Stimulated activated CD4-positive, alpha-beta T cell treated with anti-CD3 and anti-CD28 coated beads, Interleukin-15, amount 100 ng/mL, for 1 hour (primary cell): ENCODE data around the gene LACTB.

Experiments used
- DNase-seq, 2 donors: peaks; one replicate each; pipeline ENCODE4 v3.0.0-alpha.2; 2020; ENCODE audit warnings: low read depth in 1 of 2, low spot score in 1 of 2

Gene LACTB

GRCh38 chr15:63121382-63122001 is at the start of gene LACTB:
LACTB (plus strand) TSS chr15:63121861; CDS start chr15:63121872, 11 bp downstream.
- peak; percentile 58 to 74 for DNase-seq

GRCh38 chr15:63072023-63072650 is 49.5 kb upstream of the LACTB start:
- no peak for DNase-seq

GRCh38 chr15:63072809-63073277 is 48.8 kb upstream of the LACTB start:
- no peak for DNase-seq

GRCh38 chr15:63073497-63074172 is 48.0 kb upstream of the LACTB start:
- no peak for DNase-seq

- no peak for DNase-seq
These were observed 46.4 kb upstream of the LACTB start for GRCh38 chr15:63075015-63075983.

- DNase-seq: no peak
These were observed 45.5 kb upstream of the LACTB start for GRCh38 chr15:63075984-63076713.

GRCh38 chr15:63076714-63077046 is 45.0 kb upstream of the LACTB start:
- no peak for DNase-seq

GRCh38 chr15:63077952-63078351 is 43.7 kb upstream of the LACTB start:
- no peak for DNase-seq

- no peak for DNase-seq
These were observed 41.6 kb upstream of the LACTB start for GRCh38 chr15:63079947-63080626.

- DNase-seq: no peak
These were observed 40.9 kb upstream of the LACTB start for GRCh38 chr15:63080634-63081250.

GRCh38 chr15:63082366-63082765 is 39.3 kb upstream of the LACTB start:
- DNase-seq: no peak

- DNase-seq: no peak
These were observed 38.6 kb upstream of the LACTB start for GRCh38 chr15:63083044-63083443.

GRCh38 chr15:63083541-63083940 is 38.1 kb upstream of the LACTB start:
- no peak for DNase-seq

- DNase-seq: no peak
These were observed 36.9 kb upstream of the LACTB start for GRCh38 chr15:63084806-63085205.

- no peak for DNase-seq
These were observed 36.4 kb upstream of the LACTB start for GRCh38 chr15:63085289-63085688.

GRCh38 chr15:63086271-63086670 is 35.4 kb upstream of the LACTB start:
- DNase-seq: no peak

GRCh38 chr15:63086947-63087346 is 34.7 kb upstream of the LACTB start:
- no peak for DNase-seq

- no peak for DNase-seq
These were observed 33.0 kb upstream of the LACTB start for GRCh38 chr15:63088533-63089245.
